COLO668 (cell line): ENCODE results near the gene SDK2.
"Not testable (repeated sequence)": the region's sequence is repeated elsewhere in the genome, so short reads cannot be mapped to it uniquely, and the experiment has no call there.

Experiments used
- DNase-seq: peaks from one replicate; lab custom pipeline; 2025; ENCODE audit not compliant: unreplicated experiment; lab: John Stamatoyannopoulos, UW

SDK2 gene

GRCh38 chr17:73492821-73493814 lies 151.1 kb downstream of the SDK2 start:
- DNase-seq = peak; percentile 85

GRCh38 chr17:73492125-73492820 lies 152.0 kb downstream of the SDK2 start:
- DNase-seq = no peak

GRCh38 chr17:73491648-73492047 lies 152.6 kb downstream of the SDK2 start:
- no peak for DNase-seq

GRCh38 chr17:73490851-73491250 lies 153.4 kb downstream of the SDK2 start:
- DNase-seq = no peak

GRCh38 chr17:73489991-73490390 lies 154.3 kb downstream of the SDK2 start:
- no peak for DNase-seq

GRCh38 chr17:73489333-73489732 lies 154.9 kb downstream of the SDK2 start:
- no peak for DNase-seq

GRCh38 chr17:73485130-73485529 lies 159.1 kb downstream of the SDK2 start:
- DNase-seq = no peak

- DNase-seq = no peak
These were observed 161.4 kb downstream of the SDK2 start for GRCh38 chr17:73482894-73483293.

- no peak for DNase-seq
These were observed 162.0 kb downstream of the SDK2 start for GRCh38 chr17:73482251-73482716.

GRCh38 chr17:73481676-73482075 lies 162.6 kb downstream of the SDK2 start:
- DNase-seq = no peak

- DNase-seq = no peak
These were observed 163.5 kb downstream of the SDK2 start for GRCh38 chr17:73480740-73481139.

- DNase-seq = no peak
These were observed 165.3 kb downstream of the SDK2 start for GRCh38 chr17:73478768-73479424.

GRCh38 chr17:73478334-73478733 lies 165.9 kb downstream of the SDK2 start:
- no peak for DNase-seq

GRCh38 chr17:73476890-73477350 lies 167.3 kb downstream of the SDK2 start:
- DNase-seq = no peak

- DNase-seq = peak; percentile 79
These were observed 169.8 kb downstream of the SDK2 start for GRCh38 chr17:73474370-73474988.

GRCh38 chr17:73472715-73473114 lies 171.5 kb downstream of the SDK2 start:
- not testable (repeated sequence) for DNase-seq

- DNase-seq = no peak
These were observed 172.3 kb downstream of the SDK2 start for GRCh38 chr17:73471924-73472323.

- DNase-seq = no peak
These were observed 173.9 kb downstream of the SDK2 start for GRCh38 chr17:73470316-73470826.

GRCh38 chr17:73469311-73469710 lies 174.9 kb downstream of the SDK2 start:
- no peak for DNase-seq

GRCh38 chr17:73468221-73468620 lies 176.0 kb downstream of the SDK2 start:
- no peak for DNase-seq

GRCh38 chr17:73467651-73468050 lies 176.6 kb downstream of the SDK2 start:
- DNase-seq = no peak
